ENCODE data around the gene ZBED6. TPM values are rescaled to one million over a fixed set of nuclear protein-coding genes. Genes with fewer than 3 reads are reported as not detected.

The ZBED6 gene
- total and polyA plus RNA-seq, 4 donors: 2.4 to 14.1 (median 3.9) TPM

- H3K36me3 ChIP-seq (ENCODE audit: control insufficient read depth in 4 of 4, insufficient read depth in 3 of 4, low read depth in 1 of 4, low read length in 3 of 4): peaks cover 6 to 55% (median 35%) of the 10 kb centered on the region in 4 donors
- H3K9ac ChIP-seq (ENCODE audit: low read depth in 1 of 2, low read length in 2 of 2): no peak overlapping the region
- no peak overlapping the region for H3K27ac ChIP-seq (ENCODE audit: low read depth in 1 of 2, low read length in 2 of 2)
- H3K9me3 ChIP-seq (ENCODE audit: control insufficient read depth in 4 of 4, low read length in 3 of 4): no peaks in the 10 kb centered on the region
- H3K4me3 ChIP-seq (ENCODE audit: low read depth in 1 of 3, low read length in 3 of 3): no peak overlapping the region
- H3K27me3 ChIP-seq (ENCODE audit: control insufficient read depth in 4 of 4, insufficient read depth in 4 of 4, low read length in 3 of 4): no peaks in the 10 kb centered on the region
- H3K4me1 ChIP-seq (ENCODE audit: control insufficient read depth in 4 of 4, insufficient read depth in 4 of 4, low read length in 3 of 4): peaks cover 0 to 11% (median 3%) of the 10 kb centered on the region in 4 donors
- no peak for TF ChIP-seq FOXA1 (IDR thresholded peaks at IDR 0.05)
- TF ChIP-seq RXRA (IDR thresholded peaks at IDR 0.05): no peak
- TF ChIP-seq FOXA2 (IDR thresholded peaks at IDR 0.05): no peak
- 98% methylated on average over 4 of the region's 4 CpGs for WGBS
- no peak for DNase-seq (ENCODE audit: low spot score)
Observed at GRCh38 chr1:203840208-203840808, 44.9 kb downstream of the ZBED6 start.

- no peaks in the 10 kb centered on the region for H3K27me3 ChIP-seq (ENCODE audit: control insufficient read depth in 4 of 4, insufficient read depth in 4 of 4, low read length in 3 of 4)
- no peak overlapping the region for H3K9ac ChIP-seq (ENCODE audit: low read depth in 1 of 2, low read length in 2 of 2)
- H3K4me3 ChIP-seq (ENCODE audit: low read depth in 1 of 3, low read length in 3 of 3): no peak overlapping the region
- TF ChIP-seq REST (IDR thresholded peaks at IDR 0.05) (no peak), GABPA (IDR thresholded peaks at IDR 0.05 in 1 of 2, conservative IDR thresholded peaks at IDR 0.05 in 1 of 2) (no peak), JUND (IDR thresholded peaks at IDR 0.05) (no peak), YY1 (IDR thresholded peaks at IDR 0.05) (no peak), MAX (IDR thresholded peaks at IDR 0.05) (no peak), TAF1 (conservative IDR thresholded peaks at IDR 0.05) (no peak), HNF4A (conservative IDR thresholded peaks at IDR 0.05) (no peak), ZBTB33 (IDR thresholded peaks at IDR 0.05) (no peak), RXRA (IDR thresholded peaks at IDR 0.05) (no peak), HNF4G (IDR thresholded peaks at IDR 0.05) (no peak), RAD21 (IDR thresholded peaks at IDR 0.05) (no peak), SP1 (IDR thresholded peaks at IDR 0.05) (no peak), ATF3 (IDR thresholded peaks at IDR 0.05) (no peak), FOXA1 (IDR thresholded peaks at IDR 0.05) (no peak), FOXA2 (IDR thresholded peaks at IDR 0.05) (no peak)
- H3K36me3 ChIP-seq (ENCODE audit: control insufficient read depth in 4 of 4, insufficient read depth in 3 of 4, low read depth in 1 of 4, low read length in 3 of 4): peaks cover 12 to 55% (median 39%) of the 10 kb centered on the region in 4 donors
- H3K9me3 ChIP-seq (ENCODE audit: control insufficient read depth in 4 of 4, low read length in 3 of 4): no peaks in the 10 kb centered on the region
- DNase-seq (ENCODE audit: low spot score): no peak
- WGBS: 88% methylated on average over 2 of the region's 2 CpGs
- H3K4me1 ChIP-seq (ENCODE audit: control insufficient read depth in 4 of 4, insufficient read depth in 4 of 4, low read length in 3 of 4): peaks cover 0 to under 1% (median 0%) of the 10 kb centered on the region in 4 donors
- no peak overlapping the region for H3K27ac ChIP-seq (ENCODE audit: low read depth in 1 of 2, low read length in 2 of 2)
Observed at GRCh38 chr1:203842559-203842876, 47.1 kb downstream of the ZBED6 start.
